Measurements from ENCODE around the gene CAMTA1.

CAMTA1 gene

GRCh38 chr1:7422966-7423365 lies 637.7 kb downstream of the CAMTA1 start:
- H3K4me3 ChIP-seq, result no peak overlapping the region
- H3K4me2 ChIP-seq, result no peak overlapping the region
- no peaks in the 10 kb centered on the region for H3K36me3 ChIP-seq
- peaks cover 7% of the 10 kb centered on the region; the same call in 1 of the 2 replicates for H3K9me3 ChIP-seq
- no peak overlapping the region for H3K9ac ChIP-seq
- H4K20me1 ChIP-seq, result no peaks in the 10 kb centered on the region
- H3K4me1 ChIP-seq, result peaks cover 9% of the 10 kb centered on the region
- no peak for TF ChIP-seq Cebpa-rat (IDR thresholded peaks at IDR 0.05)
- H3K27me3 ChIP-seq, result no peaks in the 10 kb centered on the region
- H3K27ac ChIP-seq, result no peak overlapping the region

GRCh38 chr1:7424352-7424890 lies 639.2 kb downstream of the CAMTA1 start:
- no peaks in the 10 kb centered on the region for H3K27me3 ChIP-seq
- no peaks in the 10 kb centered on the region for H3K36me3 ChIP-seq
- H3K9ac ChIP-seq, result no peak overlapping the region
- no peak overlapping the region for H3K4me3 ChIP-seq
- H4K20me1 ChIP-seq, result no peaks in the 10 kb centered on the region
- peaks cover 15% of the 10 kb centered on the region for H3K4me1 ChIP-seq
- H3K27ac ChIP-seq, result no peak overlapping the region
- no peaks in the 10 kb centered on the region for H3K9me3 ChIP-seq
- no peak for TF ChIP-seq Cebpa-rat (IDR thresholded peaks at IDR 0.05)
- H3K4me2 ChIP-seq, result no peak overlapping the region

GRCh38 chr1:7425229-7425628 lies 640.0 kb downstream of the CAMTA1 start:
- Histone ChIP-seq H3K27me3 (no peaks in the 10 kb centered on the region), H3K4me3 (no peak overlapping the region), H3K9me3 (0 out of 2 replicates have a peak, but pooled peaks cover 2% of the 10 kb centered on the region), H3K9ac (no peak overlapping the region), H3K4me1 (peaks cover 15% of the 10 kb centered on the region), H3K27ac (no peak overlapping the region), H4K20me1 (no peaks in the 10 kb centered on the region), H3K4me2 (no peak overlapping the region), H3K36me3 (no peaks in the 10 kb centered on the region)
- no peak for TF ChIP-seq Cebpa-rat (IDR thresholded peaks at IDR 0.05)

GRCh38 chr1:7425771-7426170 lies 640.5 kb downstream of the CAMTA1 start:
- Histone ChIP-seq H3K36me3 (no peaks in the 10 kb centered on the region), H3K4me1 (peaks cover 15% of the 10 kb centered on the region), H3K27me3 (no peaks in the 10 kb centered on the region), H3K27ac (no peak overlapping the region), H3K9me3 (0 out of 2 replicates have a peak, but pooled peaks cover 2% of the 10 kb centered on the region), H3K9ac (no peak overlapping the region), H4K20me1 (no peaks in the 10 kb centered on the region), H3K4me2 (no peak overlapping the region), H3K4me3 (no peak overlapping the region)
- TF ChIP-seq Cebpa-rat (IDR thresholded peaks at IDR 0.05), result no peak

GRCh38 chr1:7426780-7427604 lies 641.7 kb downstream of the CAMTA1 start:
- no peak overlapping the region for H3K4me3 ChIP-seq
- no peak for TF ChIP-seq Cebpa-rat (IDR thresholded peaks at IDR 0.05)
- H3K36me3 ChIP-seq, result no peaks in the 10 kb centered on the region
- H3K9me3 ChIP-seq, result 0 out of 2 replicates have a peak, but pooled peaks cover 2% of the 10 kb centered on the region
- no peaks in the 10 kb centered on the region for H4K20me1 ChIP-seq
- H3K4me1 ChIP-seq, result peaks cover 15% of the 10 kb centered on the region
- H3K27me3 ChIP-seq, result no peaks in the 10 kb centered on the region
- peak overlapping the region; percentile 50 for H3K4me2 ChIP-seq
- no peak overlapping the region for H3K27ac ChIP-seq
- H3K9ac ChIP-seq, result no peak overlapping the region

GRCh38 chr1:7427605-7428300 lies 642.5 kb downstream of the CAMTA1 start:
- H3K9ac ChIP-seq, result no peak overlapping the region
- no peaks in the 10 kb centered on the region for H3K36me3 ChIP-seq
- peak overlapping the region; percentile 50 for H3K4me2 ChIP-seq
- peaks cover 15% of the 10 kb centered on the region for H3K4me1 ChIP-seq
- TF ChIP-seq Cebpa-rat (IDR thresholded peaks at IDR 0.05), result no peak
- H3K4me3 ChIP-seq, result no peak overlapping the region
- H4K20me1 ChIP-seq, result no peaks in the 10 kb centered on the region
- H3K27ac ChIP-seq, result no peak overlapping the region
- no peaks in the 10 kb centered on the region for H3K27me3 ChIP-seq
- H3K9me3 ChIP-seq, result 0 out of 2 replicates have a peak, but pooled peaks cover 2% of the 10 kb centered on the region

GRCh38 chr1:7429290-7429689 lies 644.0 kb downstream of the CAMTA1 start:
- TF ChIP-seq Cebpa-rat (IDR thresholded peaks at IDR 0.05), result no peak
- Histone ChIP-seq H4K20me1 (no peaks in the 10 kb centered on the region), H3K4me1 (peaks cover 29% of the 10 kb centered on the region), H3K4me3 (no peak overlapping the region), H3K9ac (no peak overlapping the region), H3K36me3 (no peaks in the 10 kb centered on the region), H3K27ac (no peak overlapping the region), H3K27me3 (no peaks in the 10 kb centered on the region), H3K4me2 (no peak overlapping the region), H3K9me3 (0 out of 2 replicates have a peak, but pooled peaks cover 2% of the 10 kb centered on the region)

GRCh38 chr1:7430047-7430608 lies 644.9 kb downstream of the CAMTA1 start:
- no peak overlapping the region for H3K9ac ChIP-seq
- H3K4me1 ChIP-seq, result peaks cover 30% of the 10 kb centered on the region
- no peaks in the 10 kb centered on the region for H3K27me3 ChIP-seq
- no peak for TF ChIP-seq Cebpa-rat (IDR thresholded peaks at IDR 0.05)
- no peaks in the 10 kb centered on the region for H4K20me1 ChIP-seq
- H3K36me3 ChIP-seq, result no peaks in the 10 kb centered on the region
- H3K27ac ChIP-seq, result no peak overlapping the region
- H3K4me3 ChIP-seq, result no peak overlapping the region
- H3K4me2 ChIP-seq, result no peak overlapping the region
- H3K9me3 ChIP-seq, result 0 out of 2 replicates have a peak, but pooled peaks cover 2% of the 10 kb centered on the region

- Histone ChIP-seq H3K4me1 (peaks cover 36% of the 10 kb centered on the region), H3K9me3 (0 out of 2 replicates have a peak, but pooled peaks cover 2% of the 10 kb centered on the region), H4K20me1 (no peaks in the 10 kb centered on the region), H3K27me3 (no peaks in the 10 kb centered on the region), H3K4me3 (no peak overlapping the region), H3K4me2 (no peak overlapping the region), H3K27ac (no peak overlapping the region), H3K36me3 (no peaks in the 10 kb centered on the region), H3K9ac (no peak overlapping the region)
- no peak for TF ChIP-seq Cebpa-rat (IDR thresholded peaks at IDR 0.05)
Measured at GRCh38 chr1:7430691-7431090, 645.4 kb downstream of the CAMTA1 start.
